NT2/D1 (cell line): Measurements from ENCODE around the gene RFX8.
A peak's percentile ranks its signal among the peaks of the same experiment; 100 is the strongest.

Experiments
- DNase-seq: peaks from one replicate; pipeline ENCODE4 v3.0.0-alpha.2; 2011; ENCODE audit warnings: low read depth, low spot score
- H3K27me3 ChIP-seq: 2 replicates; pipeline ENCODE4 v1.6.0; 2011; ENCODE audit warnings: mild to moderate bottlenecking; ENCODE audit not compliant: insufficient read length, insufficient read depth
- H3K36me3 ChIP-seq: 2 replicates; pipeline ENCODE4 v1.6.1; 2011; ENCODE audit warnings: mild to moderate bottlenecking, low read length, mixed read lengths; ENCODE audit not compliant: insufficient read depth, insufficient read length
- H3K4me1 ChIP-seq: 2 replicates; pipeline ENCODE4 v1.5.1; 2011; ENCODE audit not compliant: insufficient read depth, insufficient read length
- H3K4me3 ChIP-seq: 2 replicates; pipeline ENCODE4 v1.5.1; 2011; ENCODE audit warnings: low read depth; ENCODE audit not compliant: insufficient read length
- H3K9ac ChIP-seq: 2 replicates; pipeline ENCODE4 v1.6.0; 2011; ENCODE audit warnings: low read depth; ENCODE audit not compliant: insufficient read length
- H3K9me3 ChIP-seq: 2 replicates; pipeline ENCODE4 v1.5.1; 2011; ENCODE audit warnings: mild to moderate bottlenecking, low read length; ENCODE audit not compliant: insufficient read depth
- SUZ12 ChIP-seq: IDR thresholded peaks from 2 replicates; pipeline ENCODE4 v1.6.1; 2011; ENCODE audit not compliant: insufficient read length, insufficient read depth; ENCODE audit errors: extremely low read depth
- YY1 ChIP-seq: IDR thresholded peaks from 2 replicates; pipeline ENCODE4 v1.6.1; 2011; ENCODE audit not compliant: insufficient read length, insufficient read depth
- ZNF274 ChIP-seq: IDR thresholded peaks from 2 replicates; pipeline ENCODE4 v1.6.1; 2011; ENCODE audit warnings: mild to moderate bottlenecking, low read depth, low read length

The RFX8 gene

GRCh38 chr2:101473911-101474701, 806 bp downstream of the RFX8 start:
- Histone ChIP-seq H3K9me3 (no peaks in the 10 kb centered on the region), H3K9ac (peak overlapping the region; percentile 81), H3K4me3 (peak overlapping the region; percentile 62), H3K27me3 (peaks cover 34% of the 10 kb centered on the region), H3K36me3 (no peaks in the 10 kb centered on the region), H3K4me1 (peaks cover 4% of the 10 kb centered on the region)
- DNase-seq, result peak; percentile 25
- TF ChIP-seq ZNF274 (no peak), SUZ12 (no peak), YY1 (no peak)

GRCh38 chr2:101473591-101473910, 1.4 kb downstream of the RFX8 start:
- Histone ChIP-seq H3K4me3 (peak overlapping the region; percentile 62), H3K36me3 (no peaks in the 10 kb centered on the region), H3K4me1 (peaks cover 4% of the 10 kb centered on the region), H3K9me3 (no peaks in the 10 kb centered on the region), H3K27me3 (peaks cover 34% of the 10 kb centered on the region), H3K9ac (peak overlapping the region; percentile 81)
- no peak for DNase-seq
- TF ChIP-seq ZNF274 (no peak), SUZ12 (no peak), YY1 (no peak)

GRCh38 chr2:101469863-101470262, 5.0 kb downstream of the RFX8 start:
- peaks cover 30% of the 10 kb centered on the region for H3K27me3 ChIP-seq
- H3K4me3 ChIP-seq, result no peak overlapping the region
- H3K9ac ChIP-seq, result no peak overlapping the region
- no peaks in the 10 kb centered on the region for H3K36me3 ChIP-seq
- DNase-seq, result no peak
- H3K9me3 ChIP-seq, result no peaks in the 10 kb centered on the region
- no peak for TF ChIP-seq ZNF274
- TF ChIP-seq YY1, result no peak
- TF ChIP-seq SUZ12, result no peak
- H3K4me1 ChIP-seq, result peaks cover 5% of the 10 kb centered on the region

- no peak for TF ChIP-seq ZNF274
- TF ChIP-seq SUZ12, result no peak
- no peak for TF ChIP-seq YY1
- Histone ChIP-seq H3K9ac (no peak overlapping the region), H3K27me3 (peaks cover 9% of the 10 kb centered on the region), H3K4me3 (no peak overlapping the region), H3K36me3 (no peaks in the 10 kb centered on the region), H3K9me3 (no peaks in the 10 kb centered on the region), H3K4me1 (peaks cover 5% of the 10 kb centered on the region)
- peak; percentile 67 for DNase-seq
Observed at GRCh38 chr2:101467306-101467705, 7.6 kb downstream of the RFX8 start.

- Histone ChIP-seq H3K4me3 (no peak overlapping the region), H3K4me1 (peaks cover 5% of the 10 kb centered on the region), H3K9me3 (no peaks in the 10 kb centered on the region), H3K9ac (no peak overlapping the region), H3K36me3 (no peaks in the 10 kb centered on the region), H3K27me3 (peaks cover 9% of the 10 kb centered on the region)
- no peak for TF ChIP-seq ZNF274
- no peak for TF ChIP-seq SUZ12
- no peak for TF ChIP-seq YY1
- DNase-seq, result no peak
Observed at GRCh38 chr2:101466426-101466825, 8.5 kb downstream of the RFX8 start.

GRCh38 chr2:101464841-101465240, 10.1 kb downstream of the RFX8 start:
- Histone ChIP-seq H3K9me3 (no peaks in the 10 kb centered on the region), H3K9ac (no peak overlapping the region), H3K4me3 (no peak overlapping the region), H3K36me3 (no peaks in the 10 kb centered on the region), H3K4me1 (peaks cover 5% of the 10 kb centered on the region), H3K27me3 (peaks cover 7% of the 10 kb centered on the region)
- DNase-seq, result no peak
- TF ChIP-seq SUZ12, result no peak
- no peak for TF ChIP-seq YY1
- no peak for TF ChIP-seq ZNF274

- peaks cover 5% of the 10 kb centered on the region for H3K27me3 ChIP-seq
- no peak for TF ChIP-seq YY1
- TF ChIP-seq SUZ12, result no peak
- TF ChIP-seq ZNF274, result no peak
- no peak overlapping the region for H3K9ac ChIP-seq
- H3K36me3 ChIP-seq, result no peaks in the 10 kb centered on the region
- DNase-seq, result no peak
- no peaks in the 10 kb centered on the region for H3K9me3 ChIP-seq
- peaks cover 5% of the 10 kb centered on the region for H3K4me1 ChIP-seq
- H3K4me3 ChIP-seq, result no peak overlapping the region
Observed at GRCh38 chr2:101463911-101464641, 10.8 kb downstream of the RFX8 start.
